Right lobe of liver (tissue), 6 donors: ENCODE measurements around the gene KLHL8. TPM values are rescaled to one million over a fixed set of nuclear protein-coding genes. Genes with fewer than 3 reads are reported as not detected.

Experiments used
- ATAC-seq, 4 donors: fragments of 200-7000 bp; cut with Tn5 transposase; one replicate each; pipeline ENCODE4 v1.9.1; 2020; ENCODE audit warnings: mild to moderate bottlenecking in 4 of 4, moderate library complexity in 4 of 4
- DNase-seq, 3 donors: peaks; one replicate each; pipeline ENCODE4 v3.0.0-alpha.2; 2020
- H3K27ac ChIP-seq, 3 donors: fragments of 200-600 bp; one replicate each; pipeline ENCODE4 v1.8.0; 2022
- H3K27me3 ChIP-seq, 2 donors: fragments of 200-600 bp; one replicate each; pipeline ENCODE4 v1.8.0; 2022
- H3K36me3 ChIP-seq, 4 donors: fragments of 200-600 bp; sonication (generic) in 1 of 4; one replicate each; pipeline versions ENCODE4 v1.5.1 to v1.8.0; 2017 to 2022; ENCODE audit warnings: control low read depth in 1 of 4
- H3K4me1 ChIP-seq, 4 donors: fragments of 200-600 bp; sonication (generic) in 1 of 4; one replicate each; pipeline versions ENCODE4 v1.5.1 to v1.8.0; 2017 to 2022; ENCODE audit warnings: control low read depth in 1 of 4
- H3K4me3 ChIP-seq, 3 donors: fragments of 200-600 bp; one replicate each; pipeline ENCODE4 v1.8.0; 2022
- H3K9me3 ChIP-seq, 4 donors: fragments of 200-600 bp; sonication (generic) in 1 of 4; one replicate each; pipeline versions ENCODE4 v1.5.1 to v1.8.0; 2017 to 2022; ENCODE audit warnings: control low read depth in 1 of 4
- CTCF ChIP-seq, 4 donors: fragments of 200-600 bp in 3 of 4; fragments of 450-650 bp in 1 of 4; IDR thresholded peaks; one replicate each; pipeline versions ENCODE4 v1.5.1 to v1.8.0; 2016 to 2022; ENCODE audit warnings: antibody characterized with exemption in 4 of 4, mild to moderate bottlenecking in 2 of 4
- POLR2A ChIP-seq: fragments of 450-650 bp; IDR thresholded peaks from one replicate; pipeline ENCODE4 v1.6.1; 2017; ENCODE audit warnings: antibody characterized with exemption, mild to moderate bottlenecking
- WGBS: methylation state at CpG from one replicate; pipeline ENCODE4 v1.1.6; 2018; ENCODE audit warnings: low coverage, low lambda C conversion rate; ENCODE audit not compliant: insufficient coverage; ENCODE audit errors: missing lambda C conversion rate; 5-methylcytosine and 5-hydroxymethylcytosine counted together
- intact Hi-C, 2 donors: fragments of 100-400 bp; cut with DNase I; formaldehyde crosslinking; loops; one replicate each; pipeline versions ENCODE4 v1.11.2 to v1.14.1; 2022
- total RNA-seq, 6 experiments: library from RNA; depleted of rRNA in 2 of 6; stranded (reverse); fragments of >200 nt in 2 of 6; fragmentation: NEBNext Ultra II Directional in 3 of 6; extraction: Animal tissue kit (Norgen Biotek cat#: 25700) in 3 of 6; gene quantifications; one replicate each; pipeline versions ENCODE4 v1.1.0 to v1.2.4, GENCODE V29; 2016 to 2023
- donor health status: DM: no; HTN: yes; CAD: no.
- donor health status: DM: no; HTN: no; CAD: no.
- donor health status: DM: no; HTN: no; CAD: no.
- donor health status: DM: no; HTN: yes; CAD: no.
- donor health status: DM: no; HTN: yes; CAD: no.

The KLHL8 gene
- total RNA-seq, 6 experiments from 2014 or later: 5.5 to 9.6 (median 7.2) TPM

- ATAC-seq (peak; percentile 76 to 83 (median 82)), DNase-seq (no peak)
Measured at GRCh38 chr4:87213421-87214075, 6.9 kb downstream of the KLHL8 start.

GRCh38 chr4:87211249-87211952, 9.0 kb downstream of the KLHL8 start:
- DNase-seq: no peak
- WGBS: 60% methylated on average over 5 of the region's 5 CpGs
- Histone ChIP-seq H3K36me3 (no peaks in the 10 kb centered on the region), H3K4me3 (no peak overlapping the region), H3K27ac (no peak overlapping the region), H3K4me1 (peaks cover 0 to 5% (median 0%) of the 10 kb centered on the region in 4 donors), H3K27me3 (no peaks in the 10 kb centered on the region), H3K9me3 (no peaks in the 10 kb centered on the region)
- TF ChIP-seq CTCF (IDR thresholded peaks at IDR 0.05) (no peak), POLR2A (no peak)
- intact Hi-C loops: no loop called here
- no peak for ATAC-seq

More at GRCh38 chr4:87213421-87214075, 6.9 kb downstream of the KLHL8 start:
- Histone ChIP-seq H3K4me1 (peaks cover 0 to 5% (median 0%) of the 10 kb centered on the region in 4 donors), H3K4me3 (no peak overlapping the region), H3K36me3 (no peaks in the 10 kb centered on the region), H3K27me3 (no peaks in the 10 kb centered on the region), H3K9me3 (no peaks in the 10 kb centered on the region), H3K27ac (peak overlapping the region in 2 of 3 donors; percentile 31 to 63)
- intact Hi-C loops: no loop called here
- WGBS: 68% methylated on average over 5 of the region's 5 CpGs
- TF ChIP-seq POLR2A: no peak
- no peak for TF ChIP-seq CTCF (IDR thresholded peaks at IDR 0.05)

- H3K4me3 ChIP-seq: no peak overlapping the region
- DNase-seq: peak in 2 of 3 donors; percentile 57 to 74
- WGBS: 37% methylated on average over 5 of the region's 6 CpGs
Measured at GRCh38 chr4:87209696-87210095, 10.7 kb downstream of the KLHL8 start.

GRCh38 chr4:87209182-87209581, 11.2 kb downstream of the KLHL8 start:
- TF ChIP-seq CTCF (IDR thresholded peaks at IDR 0.05): no peak
- no peak for TF ChIP-seq POLR2A
- Histone ChIP-seq H3K4me3 (no peak overlapping the region), H3K4me1 (peaks cover 0 to 5% (median 0%) of the 10 kb centered on the region in 4 donors), H3K27ac (peak overlapping the region in 1 of 3 donors; percentile 3), H3K27me3 (no peaks in the 10 kb centered on the region), H3K9me3 (no peaks in the 10 kb centered on the region), H3K36me3 (no peaks in the 10 kb centered on the region)
- intact Hi-C loops: no loop called here
- ATAC-seq: no peak
- no peak for DNase-seq
- WGBS: 61% methylated on average over 3 of the region's 3 CpGs

More at GRCh38 chr4:87209696-87210095, 10.7 kb downstream of the KLHL8 start:
- no peak for TF ChIP-seq CTCF (IDR thresholded peaks at IDR 0.05)
- TF ChIP-seq POLR2A: no peak
- peaks cover 0 to 5% (median 0%) of the 10 kb centered on the region in 4 donors for H3K4me1 ChIP-seq
- intact Hi-C loops: no loop called here
- H3K27ac ChIP-seq: peak overlapping the region in 1 of 3 donors; percentile 3
- no peaks in the 10 kb centered on the region for H3K9me3 ChIP-seq
- H3K36me3 ChIP-seq: no peaks in the 10 kb centered on the region
- no peaks in the 10 kb centered on the region for H3K27me3 ChIP-seq
- peak; percentile 71 to 86 (median 77) for ATAC-seq
